ENCODE data around the gene SPIN1. TPM values are rescaled to one million over a fixed set of nuclear protein-coding genes. Genes with fewer than 3 reads are reported as not detected.
A peak's percentile ranks its signal among the peaks of the same experiment; 100 is the strongest.

Gene SPIN1
- total and polyA plus RNA-seq, 7 experiments from 2014 or later = 21.7 to 38.4 (median 28.1) TPM

DNA sequence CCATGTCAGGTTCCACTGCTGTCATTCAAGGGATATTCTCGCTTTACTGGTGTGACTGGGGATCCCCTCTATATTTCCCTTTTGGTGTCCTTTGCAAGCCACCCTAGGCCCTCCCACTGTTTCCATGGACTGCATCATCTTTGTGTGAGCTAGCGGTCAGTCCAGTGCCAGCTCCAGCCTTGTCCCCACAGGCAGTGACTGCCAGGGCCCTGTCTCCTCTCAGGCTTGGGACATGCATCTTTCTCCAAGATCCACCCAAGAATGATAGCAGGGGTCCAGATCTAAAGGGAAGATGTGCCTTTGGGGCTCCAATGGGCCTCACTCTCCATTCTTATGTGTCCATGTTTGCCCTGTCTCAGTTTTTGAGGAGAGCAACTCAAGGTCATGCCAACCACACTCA is 109.0 kb downstream of the SPIN1 start:
- H3K4me3 ChIP-seq (ENCODE audit: low read length) = no peak overlapping the region
- H3K27me3 Mint-ChIP-seq = peaks cover 0 to 3% (median 0%) of the 10 kb centered on the region in 5 donors
- DNase-seq (no peak), ATAC-seq (no peak)
- no peaks in the 10 kb centered on the region for H3K9me3 Mint-ChIP-seq
- ChIA-PET CTCF (no interaction called here), POLR2A (no interaction called here)
- H3K4me1 ChIP-seq (ENCODE audit: control insufficient read depth in 2 of 2, insufficient read depth in 2 of 2, low read length in 2 of 2) = no peaks in the 10 kb centered on the region
- no peaks in the 10 kb centered on the region for H3K4me1 Mint-ChIP-seq
- H3K27me3 ChIP-seq (ENCODE audit: control insufficient read depth in 2 of 2, insufficient read depth in 2 of 2, low read length in 2 of 2) = no peaks in the 10 kb centered on the region
- H3K36me3 ChIP-seq (ENCODE audit: control insufficient read depth in 2 of 3, insufficient read depth in 3 of 3, low read length in 3 of 3) = no peaks in the 10 kb centered on the region
- intact Hi-C loops (cut with micrococcal nuclease) = no loop called here
- H3K9me3 ChIP-seq (ENCODE audit: control insufficient read depth in 2 of 3, low read length in 3 of 3) = no peaks in the 10 kb centered on the region
- H3K4me3 Mint-ChIP-seq = no peak overlapping the region
- no peaks in the 10 kb centered on the region for H3K36me3 Mint-ChIP-seq
- no peak overlapping the region for H3K27ac ChIP-seq (ENCODE audit: low read depth, low read length)
- H3K27ac Mint-ChIP-seq = no peak overlapping the region

GRCh38 chr9:88498880-88499279 is 110.6 kb downstream of the SPIN1 start:
- POLR2A ChIA-PET = no interaction called here

GRCh38 chr9:88501086-88501485 is 112.8 kb downstream of the SPIN1 start:
- intact Hi-C loops (cut with micrococcal nuclease) = no loop called here
- Mint-ChIP-seq H3K27ac (no peak overlapping the region), H3K36me3 (no peaks in the 10 kb centered on the region), H3K27me3 (peaks cover 0 to 6% (median 5%) of the 10 kb centered on the region in 5 donors), H3K9me3 (peaks cover 0 to 2% (median 0%) of the 10 kb centered on the region in 11 donors), H3K4me3 (no peak overlapping the region), H3K4me1 (peaks cover 0 to 1% (median 0%) of the 10 kb centered on the region in 7 donors)
- no peaks in the 10 kb centered on the region for H3K9me3 ChIP-seq (ENCODE audit: control insufficient read depth in 2 of 3, low read length in 3 of 3)
- DNase-seq (no peak), ATAC-seq (no peak)
- H3K27me3 ChIP-seq (ENCODE audit: control insufficient read depth in 2 of 2, insufficient read depth in 2 of 2, low read length in 2 of 2) = no peaks in the 10 kb centered on the region
- no peak overlapping the region for H3K27ac ChIP-seq (ENCODE audit: low read depth, low read length)
- no peaks in the 10 kb centered on the region for H3K4me1 ChIP-seq (ENCODE audit: control insufficient read depth in 2 of 2, insufficient read depth in 2 of 2, low read length in 2 of 2)
- POLR2A ChIA-PET = no interaction called here
- no peaks in the 10 kb centered on the region for H3K36me3 ChIP-seq (ENCODE audit: control insufficient read depth in 2 of 3, insufficient read depth in 3 of 3, low read length in 3 of 3)
- CTCF ChIA-PET = no interaction called here
- no peak overlapping the region for H3K4me3 ChIP-seq (ENCODE audit: low read length)

More at GRCh38 chr9:88498880-88499279, 110.6 kb downstream of the SPIN1 start:
- H3K9me3 ChIP-seq (ENCODE audit: control insufficient read depth in 2 of 3, low read length in 3 of 3) = no peaks in the 10 kb centered on the region
- Mint-ChIP-seq H3K4me3 (no peak overlapping the region), H3K27ac (no peak overlapping the region), H3K36me3 (no peaks in the 10 kb centered on the region), H3K4me1 (no peaks in the 10 kb centered on the region), H3K27me3 (peaks cover 0 to 3% (median 0%) of the 10 kb centered on the region in 5 donors), H3K9me3 (no peaks in the 10 kb centered on the region)
- CTCF ChIA-PET = no interaction called here
- ATAC-seq (no peak), DNase-seq (no peak)
- H3K36me3 ChIP-seq (ENCODE audit: control insufficient read depth in 2 of 3, insufficient read depth in 3 of 3, low read length in 3 of 3) = no peaks in the 10 kb centered on the region
- H3K27me3 ChIP-seq (ENCODE audit: control insufficient read depth in 2 of 2, insufficient read depth in 2 of 2, low read length in 2 of 2) = no peaks in the 10 kb centered on the region
- H3K27ac ChIP-seq (ENCODE audit: low read depth, low read length) = no peak overlapping the region
- no peak overlapping the region for H3K4me3 ChIP-seq (ENCODE audit: low read length)
- H3K4me1 ChIP-seq (ENCODE audit: control insufficient read depth in 2 of 2, insufficient read depth in 2 of 2, low read length in 2 of 2) = no peaks in the 10 kb centered on the region
- intact Hi-C loops (cut with micrococcal nuclease) = no loop called here

GRCh38 chr9:88502552-88503034 is 114.3 kb downstream of the SPIN1 start:
- no peaks in the 10 kb centered on the region for H3K27me3 ChIP-seq (ENCODE audit: control insufficient read depth in 2 of 2, insufficient read depth in 2 of 2, low read length in 2 of 2)
- Mint-ChIP-seq H3K36me3 (no peaks in the 10 kb centered on the region), H3K27ac (no peak overlapping the region), H3K9me3 (peaks cover 0 to 2% (median 0%) of the 10 kb centered on the region in 11 donors), H3K4me1 (peaks cover 0 to 1% (median 0%) of the 10 kb centered on the region in 7 donors), H3K27me3 (peaks cover 0 to 6% (median 5%) of the 10 kb centered on the region in 5 donors), H3K4me3 (no peak overlapping the region)
- intact Hi-C loops (cut with micrococcal nuclease) = no loop called here
- DNase-seq = no peak
- no peak overlapping the region for H3K4me3 ChIP-seq (ENCODE audit: low read length)
- ChIA-PET POLR2A (no interaction called here), CTCF (no interaction called here)
- no peak for ATAC-seq
- H3K27ac ChIP-seq (ENCODE audit: low read depth, low read length) = no peak overlapping the region
- H3K36me3 ChIP-seq (ENCODE audit: control insufficient read depth in 2 of 3, insufficient read depth in 3 of 3, low read length in 3 of 3) = no peaks in the 10 kb centered on the region
- no peaks in the 10 kb centered on the region for H3K9me3 ChIP-seq (ENCODE audit: control insufficient read depth in 2 of 3, low read length in 3 of 3)
- no peaks in the 10 kb centered on the region for H3K4me1 ChIP-seq (ENCODE audit: control insufficient read depth in 2 of 2, insufficient read depth in 2 of 2, low read length in 2 of 2)

DNA sequence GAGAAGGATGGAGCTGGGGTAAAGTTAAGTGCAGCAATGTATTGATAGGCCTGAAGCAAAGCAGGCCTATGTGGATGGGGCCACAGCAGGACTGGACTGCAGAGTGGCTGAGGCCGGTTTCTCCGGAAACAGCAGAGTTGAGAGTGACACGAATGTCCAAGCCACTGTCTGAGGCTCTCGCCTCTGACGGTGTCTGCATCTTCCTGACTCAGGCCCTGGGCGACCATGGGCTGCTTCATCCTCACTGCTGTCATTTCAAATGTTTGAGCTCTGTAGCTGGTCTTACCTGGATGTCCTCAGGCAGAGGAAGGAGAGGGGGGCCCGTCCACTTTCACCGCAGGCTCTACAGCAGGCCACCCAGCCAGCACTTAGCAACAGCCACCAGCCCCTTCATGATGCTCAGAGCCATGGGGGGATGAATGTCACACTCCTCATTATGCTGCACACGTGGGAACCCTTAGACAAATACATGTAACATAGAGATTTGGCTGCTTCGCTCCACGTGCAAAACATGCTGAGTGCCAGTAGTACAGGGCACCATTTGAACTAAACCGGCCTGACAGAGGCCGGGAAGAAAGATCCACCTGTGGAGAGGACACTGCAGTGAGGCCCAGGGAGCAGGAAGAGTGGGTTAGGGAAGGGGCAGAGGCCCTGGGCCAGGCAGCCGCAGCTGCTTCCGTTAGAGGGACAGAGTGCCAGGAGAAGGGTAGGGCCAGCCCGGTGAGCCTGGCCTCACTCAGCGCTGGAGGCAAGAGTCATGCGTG is 115.0 kb downstream of the SPIN1 start:
- Histone ChIP-seq H3K27ac (ENCODE audit: low read depth, low read length) (no peak overlapping the region), H3K36me3 (ENCODE audit: control insufficient read depth in 2 of 3, insufficient read depth in 3 of 3, low read length in 3 of 3) (no peaks in the 10 kb centered on the region), H3K27me3 (ENCODE audit: control insufficient read depth in 2 of 2, insufficient read depth in 2 of 2, low read length in 2 of 2) (no peaks in the 10 kb centered on the region), H3K4me3 (ENCODE audit: low read length) (no peak overlapping the region), H3K4me1 (ENCODE audit: control insufficient read depth in 2 of 2, insufficient read depth in 2 of 2, low read length in 2 of 2) (no peaks in the 10 kb centered on the region), H3K9me3 (ENCODE audit: control insufficient read depth in 2 of 3, low read length in 3 of 3) (no peaks in the 10 kb centered on the region)
- DNase-seq (no peak), ATAC-seq (no peak)
- no peak overlapping the region for H3K4me3 Mint-ChIP-seq
- ChIA-PET POLR2A (no interaction called here), CTCF (no interaction called here)
- H3K4me1 Mint-ChIP-seq = peaks cover 0 to 1% (median 0%) of the 10 kb centered on the region in 7 donors
- no peaks in the 10 kb centered on the region for H3K36me3 Mint-ChIP-seq
- H3K27ac Mint-ChIP-seq = no peak overlapping the region
- peaks cover 0 to 2% (median 0%) of the 10 kb centered on the region in 11 donors for H3K9me3 Mint-ChIP-seq
- peaks cover 0 to 6% (median 5%) of the 10 kb centered on the region in 5 donors for H3K27me3 Mint-ChIP-seq
- intact Hi-C loops (cut with micrococcal nuclease) = no loop called here

- CTCF ChIA-PET = no interaction called here
- Mint-ChIP-seq H3K4me1 (peaks cover 0 to 1% (median 0%) of the 10 kb centered on the region in 7 donors), H3K27me3 (peaks cover 0 to 8% (median 5%) of the 10 kb centered on the region in 5 donors), H3K27ac (no peak overlapping the region), H3K36me3 (no peaks in the 10 kb centered on the region), H3K4me3 (no peak overlapping the region), H3K9me3 (peaks cover 0 to 2% (median 0%) of the 10 kb centered on the region in 11 donors)
- Histone ChIP-seq H3K4me1 (ENCODE audit: control insufficient read depth in 2 of 2, insufficient read depth in 2 of 2, low read length in 2 of 2) (no peaks in the 10 kb centered on the region), H3K4me3 (ENCODE audit: low read length) (no peak overlapping the region), H3K27ac (ENCODE audit: low read depth, low read length) (no peak overlapping the region), H3K9me3 (ENCODE audit: control insufficient read depth in 2 of 3, low read length in 3 of 3) (no peaks in the 10 kb centered on the region), H3K27me3 (ENCODE audit: control insufficient read depth in 2 of 2, insufficient read depth in 2 of 2, low read length in 2 of 2) (no peaks in the 10 kb centered on the region), H3K36me3 (ENCODE audit: control insufficient read depth in 2 of 3, insufficient read depth in 3 of 3, low read length in 3 of 3) (no peaks in the 10 kb centered on the region)
- POLR2A ChIA-PET = no interaction called here
- no peak for DNase-seq
- intact Hi-C loops (cut with micrococcal nuclease) = no loop called here
- peak; percentile 29 for ATAC-seq
Observed at GRCh38 chr9:88503845-88504764, 115.9 kb downstream of the SPIN1 start.
